ENCODE results near the gene PASK. TPM values are rescaled to one million over a fixed set of nuclear protein-coding genes. Genes with fewer than 3 reads are reported as not detected.
A peak's percentile ranks its signal among the peaks of the same experiment; 100 is the strongest.

Gene PASK
- total RNA-seq, 1 experiment from 2014 or later: 80.9 TPM

- TF ChIP-seq ZNF281 (CRISPR knock-in tag; IDR thresholded peaks at IDR 0.05) (0 out of 2 replicates have a peak, but pooled peaks have one; percentile 36), ZMAT4 (CRISPR knock-in tag; IDR thresholded peaks at IDR 0.05) (no peak), FOXK1 (CRISPR knock-in tag; IDR thresholded peaks at IDR 0.05) (peak; percentile 94), E2F1 (CRISPR knock-in tag; IDR thresholded peaks at IDR 0.05) (no peak), FOXP1 (CRISPR knock-in tag; IDR thresholded peaks at IDR 0.05; ENCODE audit: borderline replicate concordance) (peak; percentile 91), ETV6 (CRISPR knock-in tag; IDR thresholded peaks at IDR 0.05) (peak; percentile 86), GRHL2 (CRISPR knock-in tag; IDR thresholded peaks at IDR 0.05; ENCODE audit: insufficient replicate concordance, severe bottlenecking) (no peak), USF2 (CRISPR knock-in tag; IDR thresholded peaks at IDR 0.05) (peak; percentile 60), ZNF232 (CRISPR knock-in tag; IDR thresholded peaks at IDR 0.05) (no peak; the same call in none of the 2 replicates), ZNF416 (CRISPR knock-in tag; IDR thresholded peaks at IDR 0.05) (0 out of 2 replicates have a peak, but pooled peaks have one; percentile 41), ZNF423 (CRISPR knock-in tag; IDR thresholded peaks at IDR 0.05) (0 out of 2 replicates have a peak, but pooled peaks have one; percentile 6), NFE2L1 (CRISPR knock-in tag; IDR thresholded peaks at IDR 0.05) (peak; percentile 82), ESRRA (CRISPR knock-in tag; IDR thresholded peaks at IDR 0.05; ENCODE audit: borderline replicate concordance) (peak; percentile 56; the same call in 1 of the 2 replicates), NR1H2 (CRISPR knock-in tag; IDR thresholded peaks at IDR 0.05) (no peak), EMX1 (CRISPR knock-in tag; IDR thresholded peaks at IDR 0.05) (no peak), CDX4 (CRISPR knock-in tag; IDR thresholded peaks at IDR 0.05; ENCODE audit: borderline replicate concordance) (no peak), AFF4 (CRISPR knock-in tag; IDR thresholded peaks at IDR 0.05; ENCODE audit: borderline replicate concordance) (peak; percentile 48; the same call in 1 of the 2 replicates), ZNF425 (CRISPR knock-in tag; conservative IDR thresholded peaks at IDR 0.05) (no peak)
- TF ChIP-seq, protein P1, sequence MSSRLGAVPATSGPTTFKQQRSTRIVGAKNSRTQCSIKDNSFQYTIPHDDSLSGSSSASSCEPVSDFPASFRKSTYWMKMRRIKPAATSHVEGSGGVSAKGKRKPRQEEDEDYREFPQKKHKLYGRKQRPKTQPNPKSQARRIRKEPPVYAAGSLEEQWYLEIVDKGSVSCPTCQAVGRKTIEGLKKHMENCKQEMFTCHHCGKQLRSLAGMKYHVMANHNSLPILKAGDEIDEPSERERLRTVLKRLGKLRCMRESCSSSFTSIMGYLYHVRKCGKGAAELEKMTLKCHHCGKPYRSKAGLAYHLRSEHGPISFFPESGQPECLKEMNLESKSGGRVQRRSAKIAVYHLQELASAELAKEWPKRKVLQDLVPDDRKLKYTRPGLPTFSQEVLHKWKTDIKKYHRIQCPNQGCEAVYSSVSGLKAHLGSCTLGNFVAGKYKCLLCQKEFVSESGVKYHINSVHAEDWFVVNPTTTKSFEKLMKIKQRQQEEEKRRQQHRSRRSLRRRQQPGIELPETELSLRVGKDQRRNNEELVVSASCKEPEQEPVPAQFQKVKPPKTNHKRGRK (CRISPR knock-in tag; IDR thresholded peaks at IDR 0.05; ENCODE audit: borderline replicate concordance): no peak
- TF ChIP-seq, protein P2, sequence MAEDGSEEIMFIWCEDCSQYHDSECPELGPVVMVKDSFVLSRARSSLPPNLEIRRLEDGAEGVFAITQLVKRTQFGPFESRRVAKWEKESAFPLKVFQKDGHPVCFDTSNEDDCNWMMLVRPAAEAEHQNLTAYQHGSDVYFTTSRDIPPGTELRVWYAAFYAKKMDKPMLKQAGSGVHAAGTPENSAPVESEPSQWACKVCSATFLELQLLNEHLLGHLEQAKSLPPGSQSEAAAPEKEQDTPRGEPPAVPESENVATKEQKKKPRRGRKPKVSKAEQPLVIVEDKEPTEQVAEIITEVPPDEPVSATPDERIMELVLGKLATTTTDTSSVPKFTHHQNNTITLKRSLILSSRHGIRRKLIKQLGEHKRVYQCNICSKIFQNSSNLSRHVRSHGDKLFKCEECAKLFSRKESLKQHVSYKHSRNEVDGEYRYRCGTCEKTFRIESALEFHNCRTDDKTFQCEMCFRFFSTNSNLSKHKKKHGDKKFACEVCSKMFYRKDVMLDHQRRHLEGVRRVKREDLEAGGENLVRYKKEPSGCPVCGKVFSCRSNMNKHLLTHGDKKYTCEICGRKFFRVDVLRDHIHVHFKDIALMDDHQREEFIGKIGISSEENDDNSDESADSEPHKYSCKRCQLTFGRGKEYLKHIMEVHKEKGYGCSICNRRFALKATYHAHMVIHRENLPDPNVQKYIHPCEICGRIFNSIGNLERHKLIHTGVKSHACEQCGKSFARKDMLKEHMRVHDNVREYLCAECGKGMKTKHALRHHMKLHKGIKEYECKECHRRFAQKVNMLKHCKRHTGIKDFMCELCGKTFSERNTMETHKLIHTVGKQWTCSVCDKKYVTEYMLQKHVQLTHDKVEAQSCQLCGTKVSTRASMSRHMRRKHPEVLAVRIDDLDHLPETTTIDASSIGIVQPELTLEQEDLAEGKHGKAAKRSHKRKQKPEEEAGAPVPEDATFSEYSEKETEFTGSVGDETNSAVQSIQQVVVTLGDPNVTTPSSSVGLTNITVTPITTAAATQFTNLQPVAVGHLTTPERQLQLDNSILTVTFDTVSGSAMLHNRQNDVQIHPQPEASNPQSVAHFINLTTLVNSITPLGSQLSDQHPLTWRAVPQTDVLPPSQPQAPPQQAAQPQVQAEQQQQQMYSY (CRISPR knock-in tag; IDR thresholded peaks at IDR 0.05): 0 out of 2 replicates have a peak, but pooled peaks have one; percentile 26
These were observed 47.0 kb downstream of the PASK start, which contains the start of gene MTERF4 (continued) for GRCh38 chr2:241102239-241102803.
